ENCODE data around the gene RNF212B.

RNF212B gene

GRCh38 chr14:23319746-23320583, 82.2 kb downstream of the RNF212B start:
- no peak for DNase-seq (ENCODE audit: low read depth in 1 of 2, low spot score in 1 of 2)

GRCh38 chr14:23320584-23321571, 83.1 kb downstream of the RNF212B start, which contains the start of gene PABPN1:
PABPN1 (plus strand) TSS chr14:23321457; CDS start chr14:23321470, 13 bp downstream.
- DNase-seq (ENCODE audit: low read depth in 1 of 2, low spot score in 1 of 2), result peak; percentile 90 to 94

- DNase-seq (ENCODE audit: low read depth in 1 of 2, low spot score in 1 of 2), result peak in 1 of 2 donors; percentile 35
Measured at GRCh38 chr14:23321572-23322547, 84.1 kb downstream of the RNF212B start.

Data from stimulated activated CD4-positive, alpha-beta T cell treated with anti-CD3 and anti-CD28 coated beads, Interleukin-15, amount 100 ng/mL, for 1 hour (primary cell).